Measurements from ENCODE around the gene PDE3A. TPM values are rescaled to one million over a fixed set of nuclear protein-coding genes. Genes with fewer than 3 reads are reported as not detected.

Gene PDE3A
- total RNA-seq, 1 experiment from 2014 or later: 0.12 TPM

- Histone ChIP-seq H3K36me3 (ENCODE audit: control insufficient read depth in 1 of 2, insufficient read depth in 2 of 2, low read length in 2 of 2) (no peaks in the 10 kb centered on the region), H3K27ac (ENCODE audit: low read depth, low read length) (no peak overlapping the region), H3K4me2 (ENCODE audit: low read length) (no peak overlapping the region), H4K20me1 (ENCODE audit: insufficient read depth) (no peaks in the 10 kb centered on the region), H3K27me3 (ENCODE audit: insufficient read depth, low read length) (no peaks in the 10 kb centered on the region), H3K9me2 (ENCODE audit: insufficient read depth) (no peaks in the 10 kb centered on the region), H3K79me2 (ENCODE audit: insufficient read depth, low read length) (no peaks in the 10 kb centered on the region), H3K4me3 (replicated peaks in 1 of 2; ENCODE audit: low read depth in 1 of 2, low read length in 2 of 2) (no peak overlapping the region), H2AFZ (ENCODE audit: low read depth, low read length, poor library complexity, severe bottlenecking) (no peak overlapping the region), H3K9me3 (ENCODE audit: control insufficient read depth in 1 of 2, insufficient read depth in 1 of 2, low read depth in 1 of 2, low read length in 2 of 2) (no peaks in the 10 kb centered on the region), H3K4me1 (ENCODE audit: control insufficient read depth in 1 of 2, insufficient read depth in 2 of 2, low read length in 2 of 2) (no peaks in the 10 kb centered on the region), H3K9ac (ENCODE audit: low read length) (no peak overlapping the region)
- ChIA-PET RAD21 (ENCODE audit: low non-redundant PET in 1 of 2, low total read pairs in 2 of 2, uncharacterized antibody in 2 of 2, unreplicated experiment in 2 of 2) (no interaction called here), CTCF (no interaction called here), POLR2A (no interaction called here)
- no peak for ATAC-seq
- TF ChIP-seq EGR1 (IDR thresholded peaks at IDR 0.05; ENCODE audit: low read depth) (no peak), CBX3 (IDR thresholded peaks at IDR 0.05; ENCODE audit: low read depth) (no peak), MAX (IDR thresholded peaks at IDR 0.05) (no peak), FOSL1 (IDR thresholded peaks at IDR 0.05; ENCODE audit: low read depth) (no peak), ELF1 (IDR thresholded peaks at IDR 0.05; ENCODE audit: borderline replicate concordance, low read depth) (no peak), TCF7L2 (IDR thresholded peaks at IDR 0.05; ENCODE audit: borderline replicate concordance, extremely low read depth, insufficient read depth, insufficient read length) (no peak)
- intact Hi-C loops (cut with micrococcal nuclease): no loop called here
- BruUV-seq (replicated peaks): no TSS peak
- DNase-seq (ENCODE audit: low read depth, low spot score): no peak
Observed at GRCh38 chr12:20339060-20339459, 29.3 kb upstream of the PDE3A start.

- Histone ChIP-seq H3K9me2 (ENCODE audit: insufficient read depth) (no peaks in the 10 kb centered on the region), H3K4me2 (ENCODE audit: low read length) (no peak overlapping the region), H3K9me3 (ENCODE audit: control insufficient read depth in 1 of 2, insufficient read depth in 1 of 2, low read depth in 1 of 2, low read length in 2 of 2) (no peaks in the 10 kb centered on the region), H3K4me1 (ENCODE audit: control insufficient read depth in 1 of 2, insufficient read depth in 2 of 2, low read length in 2 of 2) (no peaks in the 10 kb centered on the region), H2AFZ (ENCODE audit: low read depth, low read length, poor library complexity, severe bottlenecking) (no peak overlapping the region), H3K4me3 (replicated peaks in 1 of 2; ENCODE audit: low read depth in 1 of 2, low read length in 2 of 2) (no peak overlapping the region), H3K36me3 (ENCODE audit: control insufficient read depth in 1 of 2, insufficient read depth in 2 of 2, low read length in 2 of 2) (no peaks in the 10 kb centered on the region), H3K9ac (ENCODE audit: low read length) (no peak overlapping the region), H4K20me1 (ENCODE audit: insufficient read depth) (no peaks in the 10 kb centered on the region), H3K79me2 (ENCODE audit: insufficient read depth, low read length) (no peaks in the 10 kb centered on the region), H3K27ac (ENCODE audit: low read depth, low read length) (no peak overlapping the region), H3K27me3 (ENCODE audit: insufficient read depth, low read length) (no peaks in the 10 kb centered on the region)
- POLR2A ChIA-PET: no interaction called here
- TF ChIP-seq EGR1 (IDR thresholded peaks at IDR 0.05; ENCODE audit: low read depth) (no peak), ELF1 (IDR thresholded peaks at IDR 0.05; ENCODE audit: borderline replicate concordance, low read depth) (no peak), SIN3A (IDR thresholded peaks at IDR 0.05; ENCODE audit: low read depth) (no peak), CTCF (IDR thresholded peaks at IDR 0.05 in 2 of 3, conservative IDR thresholded peaks at IDR 0.05 in 1 of 3; ENCODE audit: borderline replicate concordance in 1 of 3, insufficient read depth in 1 of 3, low read depth in 2 of 3, low read length in 2 of 3) (no peak), ZBTB33 (IDR thresholded peaks at IDR 0.05; ENCODE audit: extremely low read depth, insufficient replicate concordance, low read length) (no peak), CBX3 (IDR thresholded peaks at IDR 0.05; ENCODE audit: low read depth) (no peak), EZH2phosphoT487 (IDR thresholded peaks at IDR 0.05; ENCODE audit: borderline replicate concordance) (no peak), ATF3 (IDR thresholded peaks at IDR 0.05) (no peak), TCF7L2 (IDR thresholded peaks at IDR 0.05; ENCODE audit: borderline replicate concordance, extremely low read depth, insufficient read depth, insufficient read length) (no peak), MAX (IDR thresholded peaks at IDR 0.05) (no peak), POLR2AphosphoS5 (IDR thresholded peaks at IDR 0.05; ENCODE audit: low read depth, low read length) (no peak)
- DNase-seq (ENCODE audit: low read depth, low spot score): no peak
- no peak for ATAC-seq
- RAD21 ChIA-PET (ENCODE audit: low non-redundant PET in 1 of 2, low total read pairs in 2 of 2, uncharacterized antibody in 2 of 2, unreplicated experiment in 2 of 2): no interaction called here
- intact Hi-C loops (cut with micrococcal nuclease): no loop called here
- CTCF ChIA-PET: no interaction called here
- BruUV-seq (replicated peaks): no TSS peak
Observed at GRCh38 chr12:20342111-20342510, 26.2 kb upstream of the PDE3A start.

Measured in HCT116 (cell line).